Neural progenitor cell (in vitro differentiated cells): ENCODE results near the gene LRP3.

Source experiments
- CTCF ChIP-seq: fragments of 200-600 bp; sonication (generic); IDR thresholded peaks from 2 replicates; pipeline ENCODE4 v1.5.1; 2017; ENCODE audit warnings: antibody characterized with exemption, mild to moderate bottlenecking
- EZH2phosphoT487 ChIP-seq: fragments of 200-600 bp; sonication (generic); IDR thresholded peaks from 2 replicates; pipeline ENCODE4 v1.6.1; 2017; ENCODE audit warnings: antibody characterized with exemption

- TF ChIP-seq CTCF (no peak), EZH2phosphoT487 (no peak)
These were observed 42.7 kb downstream of the LRP3 start for GRCh38 chr19:33236696-33237390.
